ENCODE data around the gene ABHD5.

ABHD5 gene

GRCh38 chr3:43689766-43690399 lies 855 bp upstream of the ABHD5 start:
- TF ChIP-seq CTCF (conservative IDR thresholded peaks at IDR 0.05), result no peak
- H3K27ac ChIP-seq, result peak overlapping the region; percentile 94

- H3K27ac ChIP-seq, result peak overlapping the region; percentile 94
- no peak for TF ChIP-seq CTCF (conservative IDR thresholded peaks at IDR 0.05)
These were observed 620 bp downstream of the ABHD5 start for GRCh38 chr3:43691120-43691995.

- no peak for TF ChIP-seq CTCF (conservative IDR thresholded peaks at IDR 0.05)
These were observed 1.5 kb downstream of the ABHD5 start for GRCh38 chr3:43692085-43692855.

GRCh38 chr3:43692971-43693370 lies 2.2 kb downstream of the ABHD5 start:
- peak overlapping the region; percentile 94 for H3K27ac ChIP-seq

More at GRCh38 chr3:43692085-43692855, 1.5 kb downstream of the ABHD5 start:
- H3K27ac ChIP-seq, result peak overlapping the region; percentile 94

GRCh38 chr3:43693594-43693993 lies 2.9 kb downstream of the ABHD5 start:
- TF ChIP-seq CTCF (conservative IDR thresholded peaks at IDR 0.05), result no peak
- H3K27ac ChIP-seq, result no peak overlapping the region

More at GRCh38 chr3:43692971-43693370, 2.2 kb downstream of the ABHD5 start:
- TF ChIP-seq CTCF (conservative IDR thresholded peaks at IDR 0.05), result no peak

GRCh38 chr3:43695443-43695842 lies 4.7 kb downstream of the ABHD5 start:
- no peak overlapping the region for H3K27ac ChIP-seq
- TF ChIP-seq CTCF (conservative IDR thresholded peaks at IDR 0.05), result no peak

GRCh38 chr3:43695863-43696262 lies 5.1 kb downstream of the ABHD5 start:
- no peak for TF ChIP-seq CTCF (conservative IDR thresholded peaks at IDR 0.05)
- no peak overlapping the region for H3K27ac ChIP-seq
